Measurements from ENCODE around the gene PPP1R7.
"Not testable (repeated sequence)": the region's sequence is repeated elsewhere in the genome, so short reads cannot be mapped to it uniquely, and the experiment has no call there.

The PPP1R7 gene

GRCh38 chr2:241149925-241150659 is at the start of gene PPP1R7:
TSS of gene PPP1R7 (plus strand) at chr2:241150467. CDS start at chr2:241150496, 29 bp downstream.
- peak; percentile 96 to 97 for DNase-seq

DNA sequence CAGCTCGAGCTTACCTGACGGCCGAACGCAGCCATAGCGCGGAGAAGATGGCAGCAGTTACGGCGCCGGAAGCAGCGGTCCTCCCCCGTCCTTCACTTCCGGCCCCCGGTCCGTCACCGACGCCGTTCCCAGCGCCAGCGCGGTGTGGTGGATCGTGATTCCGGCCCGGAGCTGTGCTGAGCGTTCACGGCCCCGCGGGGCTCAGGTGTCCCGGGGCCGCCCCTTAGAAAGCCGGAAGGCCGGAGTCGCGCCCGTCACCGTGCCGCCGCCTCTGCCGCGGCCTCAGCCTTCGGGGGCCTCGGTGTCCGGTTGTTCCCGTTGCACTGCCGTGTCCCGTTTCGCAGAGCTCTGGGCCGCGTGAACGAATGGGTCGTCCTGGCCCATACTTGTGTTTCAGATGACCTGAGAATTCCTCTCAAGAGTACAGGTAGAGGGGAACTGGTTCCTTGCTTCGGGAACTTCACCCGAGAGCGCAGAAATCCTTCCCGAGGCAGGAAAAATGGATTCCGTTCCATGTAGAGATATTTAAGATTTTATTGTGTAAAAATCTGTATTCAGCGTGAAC is 47.9 kb upstream of the PPP1R7 start, which contains the start of gene MTERF4:
Gene MTERF4, minus strand, starts transcription at position 49 of the 565 bp plus-strand sequence. Its CDS starts 14 bp downstream, at position 35.
- DNase-seq, result peak; percentile 84 to 90

- DNase-seq, result no peak
Observed at GRCh38 chr2:241103176-241103595, 47.1 kb upstream of the PPP1R7 start.

DNA sequence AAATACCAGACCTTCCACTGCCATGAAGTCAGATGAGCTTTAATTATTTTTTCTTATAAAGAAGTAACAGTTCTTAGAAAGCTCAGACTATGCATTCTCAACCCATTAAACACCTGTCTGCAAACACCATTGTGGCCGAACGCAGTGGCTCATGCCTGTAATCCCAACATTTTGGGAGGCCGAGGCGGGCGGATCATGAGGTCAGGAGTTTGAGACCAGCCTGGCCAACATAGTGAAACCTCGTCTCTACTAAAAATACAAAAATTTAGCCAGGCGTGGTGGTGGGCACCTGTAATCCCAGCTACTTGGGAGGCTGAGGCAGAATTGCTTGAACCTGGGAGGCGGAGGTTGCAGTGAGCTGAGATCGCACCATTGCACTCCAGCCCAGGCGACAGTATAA is 45.7 kb upstream of the PPP1R7 start:
- DNase-seq, result not testable (repeated sequence)

- no peak for DNase-seq
Observed at GRCh38 chr2:241105641-241106040, 44.6 kb upstream of the PPP1R7 start.

DNA sequence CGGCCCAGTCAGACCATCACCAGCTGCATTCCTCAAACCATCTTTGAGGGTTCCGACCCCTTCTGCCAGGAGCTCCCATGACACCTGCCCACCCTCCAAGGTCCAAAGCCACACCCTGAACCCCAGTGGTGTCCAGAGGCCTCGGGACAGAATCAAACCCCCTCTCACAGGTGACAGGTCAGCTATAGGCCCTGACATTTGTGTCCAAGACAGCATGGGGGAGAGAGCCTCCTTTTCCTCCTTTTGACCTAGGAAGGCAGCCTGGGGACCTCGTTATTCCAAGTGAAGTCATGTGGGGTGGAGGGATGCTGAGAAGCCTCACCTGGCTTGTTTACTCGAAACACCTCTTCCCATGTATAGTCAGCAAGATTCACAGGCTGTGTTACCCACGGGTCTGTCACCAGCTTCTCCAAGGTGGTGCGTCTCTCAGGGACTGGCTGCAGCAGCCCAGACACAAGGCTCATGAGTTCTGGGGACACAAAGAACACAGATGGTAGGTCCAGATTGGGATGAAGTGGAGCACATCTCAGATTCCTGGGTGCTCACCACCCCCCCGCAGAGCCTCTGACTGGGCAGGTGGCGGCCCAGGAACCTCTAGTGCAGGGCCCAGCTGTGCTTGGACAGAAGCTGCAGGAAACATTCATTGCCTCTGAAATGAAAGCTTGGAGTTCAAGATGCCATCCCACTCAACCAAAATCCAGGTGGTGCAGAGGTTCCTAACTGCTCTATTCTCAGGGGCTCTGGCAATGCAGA is 43.1 kb upstream of the PPP1R7 start:
- DNase-seq, result no peak

DNA sequence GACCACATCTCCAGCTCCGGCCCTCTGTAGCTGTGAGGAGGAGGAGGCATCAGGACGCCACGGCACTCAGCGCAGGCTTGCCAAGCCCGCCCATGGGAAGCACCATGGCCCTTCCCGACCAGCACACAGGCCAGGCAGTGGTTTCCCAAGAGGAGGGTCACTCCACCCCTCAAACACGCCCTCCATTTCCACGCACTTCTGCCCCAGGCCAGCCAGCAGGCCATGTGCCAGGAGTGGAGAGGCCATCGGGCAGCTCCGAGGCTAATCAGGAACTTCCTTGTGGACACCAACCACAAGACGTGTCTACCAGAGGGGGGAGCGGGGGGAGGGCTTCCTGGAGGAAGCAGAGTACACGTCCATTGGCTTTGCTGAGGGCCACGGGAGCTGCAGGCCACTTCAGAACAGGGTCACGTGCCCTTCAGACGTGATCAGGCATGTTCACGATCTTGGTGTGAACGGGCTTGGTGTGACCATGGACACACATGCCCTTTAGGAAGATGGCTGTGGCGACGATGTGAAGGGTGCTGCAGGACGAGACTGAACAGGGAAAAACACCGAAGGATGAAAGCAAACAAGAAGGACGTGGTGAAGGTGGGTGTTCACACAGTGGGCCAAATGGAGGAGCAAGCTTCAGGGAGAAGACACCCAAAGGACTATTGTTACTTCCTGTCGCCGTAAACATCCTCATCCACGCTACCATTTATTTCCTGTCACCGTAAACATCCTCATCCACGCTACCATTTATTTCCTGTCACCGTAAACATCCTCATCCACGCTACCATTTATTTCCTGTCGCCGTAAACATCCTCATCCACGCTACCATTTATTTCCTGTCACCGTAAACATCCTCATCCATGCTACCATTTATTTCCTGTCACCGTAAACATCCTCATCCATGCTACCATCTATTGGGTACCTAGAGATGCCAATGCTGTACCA is 41.7 kb upstream of the PPP1R7 start:
- peak in 1 of 2 donors; percentile 58 for DNase-seq

DNA sequence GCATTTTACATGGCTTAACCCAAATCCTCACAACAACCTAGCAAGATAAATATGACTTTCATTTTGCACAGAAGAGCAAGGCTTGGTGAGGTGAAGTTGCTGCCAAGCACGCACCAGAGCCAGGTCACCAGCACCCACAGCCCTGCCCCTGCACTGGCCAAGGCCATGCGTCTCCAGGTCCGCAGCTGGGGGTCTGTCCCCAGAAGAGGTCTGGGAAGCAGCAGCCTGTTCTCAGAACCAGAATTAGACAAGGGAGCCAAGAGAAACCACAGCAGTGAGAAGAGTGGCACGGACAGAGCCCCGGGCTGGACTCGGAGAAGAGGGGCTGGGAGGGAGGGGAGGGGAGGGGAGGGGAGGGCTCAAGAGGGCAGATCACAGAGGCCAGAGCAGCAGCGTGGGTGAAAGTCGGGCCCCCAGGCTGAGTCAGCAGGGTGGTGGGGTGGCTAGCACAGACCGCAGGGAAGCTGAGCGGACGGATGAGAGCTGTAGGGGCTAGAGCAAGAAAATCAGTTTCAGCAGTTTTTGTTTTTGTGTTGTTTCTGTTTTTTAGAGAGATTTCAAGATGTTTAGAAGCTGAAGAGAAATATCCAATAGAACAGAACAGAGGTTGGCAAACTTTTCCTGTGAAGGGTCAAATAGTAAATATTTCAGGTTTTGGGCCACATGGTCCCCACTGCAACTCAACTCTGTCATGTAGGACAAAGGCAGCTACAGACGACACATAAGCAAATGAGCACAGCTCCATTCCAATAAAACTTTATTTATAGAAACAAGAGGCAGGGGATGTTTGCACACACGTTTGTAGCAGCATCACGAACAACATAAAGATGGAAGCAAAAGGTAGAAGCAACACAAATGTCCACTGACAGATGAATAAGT is 40.8 kb upstream of the PPP1R7 start:
- DNase-seq, result peak in 1 of 2 donors; percentile 31

DNA sequence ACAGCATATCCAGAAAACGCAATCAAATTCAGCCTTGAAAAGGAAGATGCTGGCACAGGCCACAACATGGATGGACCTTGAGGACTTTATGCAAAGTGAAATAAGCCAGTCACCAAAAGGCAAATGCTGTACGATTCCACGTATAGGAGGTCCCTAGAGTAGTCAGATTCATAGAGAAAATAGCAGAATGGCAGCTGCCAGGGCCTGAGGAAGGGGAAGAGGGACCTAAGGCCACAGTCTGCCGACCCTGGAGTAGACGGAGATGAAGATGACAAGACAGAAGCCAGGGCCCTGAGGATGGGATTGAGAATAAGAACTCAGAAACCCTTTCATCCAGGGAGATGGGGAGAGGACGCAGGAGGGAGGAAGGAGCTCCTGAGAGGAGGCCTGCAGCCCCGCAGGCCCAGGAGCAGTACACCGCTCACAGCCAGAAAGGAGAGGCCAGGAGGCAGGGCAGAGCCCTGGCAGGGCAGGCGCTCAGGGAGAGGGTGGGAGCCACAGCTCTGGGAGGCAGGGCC is 40.1 kb upstream of the PPP1R7 start:
- DNase-seq, result no peak

DNA sequence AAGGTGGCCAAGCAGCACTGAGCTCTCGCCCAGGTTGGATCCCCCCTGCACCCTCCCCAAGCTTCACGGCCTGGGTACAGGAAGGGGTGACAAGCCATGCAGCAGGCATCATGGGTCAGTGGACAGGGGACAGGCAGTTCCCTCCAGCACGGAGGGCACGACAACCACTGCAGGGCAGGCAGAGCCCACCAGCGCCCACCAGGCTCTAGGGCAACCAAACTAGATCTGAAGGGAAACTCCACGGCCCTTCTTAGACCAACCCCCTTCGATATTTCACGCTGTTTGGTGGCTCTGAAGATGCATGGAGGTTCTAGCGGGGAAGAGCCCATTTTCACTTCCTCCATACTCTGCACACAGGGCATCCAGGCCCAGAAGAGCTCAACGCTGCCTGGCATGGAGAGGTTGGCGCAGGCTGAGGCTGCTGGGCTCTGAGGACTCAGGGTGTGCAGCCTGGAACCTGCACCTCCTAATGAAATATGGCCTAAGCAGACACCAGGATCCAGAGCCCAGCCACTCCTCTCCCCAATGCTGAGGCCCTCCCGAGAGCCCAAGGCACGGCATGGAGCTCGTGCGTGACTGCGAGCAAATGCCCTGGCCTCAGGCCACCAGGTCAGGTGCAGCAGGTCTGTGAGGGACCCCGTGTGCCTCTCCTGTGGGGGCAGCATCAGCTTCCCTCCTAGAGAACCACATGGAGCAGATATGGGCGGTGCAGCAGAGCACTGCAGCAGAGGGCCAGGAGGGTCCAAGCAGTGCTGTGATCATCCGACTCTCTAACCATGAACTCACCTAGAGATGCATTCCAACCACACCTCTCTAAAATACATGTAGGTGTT is 39.4 kb upstream of the PPP1R7 start:
- no peak for DNase-seq

GRCh38 chr2:241111440-241111805 is 38.8 kb upstream of the PPP1R7 start:
- peak in 1 of 2 donors; percentile 43 for DNase-seq

DNA sequence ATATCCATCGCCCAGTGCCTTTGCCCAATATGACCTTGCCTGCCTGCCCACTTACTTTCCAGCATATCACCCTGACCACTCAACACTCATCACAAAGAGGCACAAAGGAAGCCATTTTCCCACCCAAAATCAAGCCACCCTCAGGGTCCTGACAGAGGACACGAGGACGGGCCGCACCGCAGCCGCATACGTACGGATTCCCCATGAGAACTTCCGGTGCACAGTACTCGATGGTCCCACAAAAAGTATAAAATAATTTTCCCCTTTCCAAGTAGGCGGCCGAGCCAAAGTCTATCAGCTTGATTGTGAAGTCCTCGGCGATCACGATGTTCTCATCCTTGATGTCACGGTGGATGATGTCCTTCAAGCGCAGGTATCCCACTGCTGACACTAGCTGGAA is 38.2 kb upstream of the PPP1R7 start:
- no peak for DNase-seq

DNA sequence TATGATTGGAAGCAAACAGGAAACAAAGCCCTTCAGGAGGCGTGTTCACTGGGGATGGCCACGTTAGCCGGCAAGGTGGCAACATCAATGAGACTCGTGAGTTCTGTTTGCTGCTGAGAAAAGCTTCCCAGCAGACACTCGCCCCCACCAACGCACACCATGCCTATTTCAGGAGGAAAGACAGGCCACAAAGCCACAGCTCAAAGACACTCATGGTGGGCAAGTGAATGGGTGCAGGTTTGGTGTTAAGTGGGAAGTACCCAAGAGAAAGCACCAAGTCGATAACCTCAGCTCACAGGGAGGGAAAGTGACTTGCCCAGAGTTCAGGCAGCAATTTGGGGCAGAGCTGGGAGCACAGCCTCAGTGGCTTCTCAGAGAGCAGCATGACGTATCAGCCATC is 37.7 kb upstream of the PPP1R7 start:
- peak in 1 of 2 donors; percentile 65 for DNase-seq

GRCh38 chr2:241114836-241115235 is 35.4 kb upstream of the PPP1R7 start:
- no peak for DNase-seq

GRCh38 chr2:241115361-241115760 is 34.9 kb upstream of the PPP1R7 start:
- no peak for DNase-seq

- DNase-seq, result no peak
Observed at GRCh38 chr2:241116606-241117560, 33.4 kb upstream of the PPP1R7 start.

GRCh38 chr2:241118737-241119505 is 31.3 kb upstream of the PPP1R7 start:
- DNase-seq, result no peak

DNA sequence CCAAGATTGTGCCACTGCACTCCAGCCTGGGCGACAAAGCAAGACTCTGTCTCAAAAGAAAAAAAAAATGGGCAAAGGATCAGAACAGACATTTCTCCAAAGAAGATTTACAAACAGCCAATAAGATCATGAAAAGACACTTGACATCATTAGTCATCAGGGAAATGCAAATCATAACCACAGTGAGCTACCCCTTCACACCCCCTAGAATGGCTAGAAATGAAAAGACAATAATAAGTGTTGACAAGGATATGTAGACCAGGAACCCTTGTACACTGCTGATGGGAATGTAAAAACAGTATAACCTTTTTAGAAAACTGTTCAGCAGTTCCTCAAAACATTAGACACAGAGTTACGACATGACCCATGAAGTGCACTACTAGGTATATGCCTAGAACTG is 29.8 kb upstream of the PPP1R7 start:
- DNase-seq, result no peak
